ENCODE results near the gene COX19.

The COX19 gene

DNA sequence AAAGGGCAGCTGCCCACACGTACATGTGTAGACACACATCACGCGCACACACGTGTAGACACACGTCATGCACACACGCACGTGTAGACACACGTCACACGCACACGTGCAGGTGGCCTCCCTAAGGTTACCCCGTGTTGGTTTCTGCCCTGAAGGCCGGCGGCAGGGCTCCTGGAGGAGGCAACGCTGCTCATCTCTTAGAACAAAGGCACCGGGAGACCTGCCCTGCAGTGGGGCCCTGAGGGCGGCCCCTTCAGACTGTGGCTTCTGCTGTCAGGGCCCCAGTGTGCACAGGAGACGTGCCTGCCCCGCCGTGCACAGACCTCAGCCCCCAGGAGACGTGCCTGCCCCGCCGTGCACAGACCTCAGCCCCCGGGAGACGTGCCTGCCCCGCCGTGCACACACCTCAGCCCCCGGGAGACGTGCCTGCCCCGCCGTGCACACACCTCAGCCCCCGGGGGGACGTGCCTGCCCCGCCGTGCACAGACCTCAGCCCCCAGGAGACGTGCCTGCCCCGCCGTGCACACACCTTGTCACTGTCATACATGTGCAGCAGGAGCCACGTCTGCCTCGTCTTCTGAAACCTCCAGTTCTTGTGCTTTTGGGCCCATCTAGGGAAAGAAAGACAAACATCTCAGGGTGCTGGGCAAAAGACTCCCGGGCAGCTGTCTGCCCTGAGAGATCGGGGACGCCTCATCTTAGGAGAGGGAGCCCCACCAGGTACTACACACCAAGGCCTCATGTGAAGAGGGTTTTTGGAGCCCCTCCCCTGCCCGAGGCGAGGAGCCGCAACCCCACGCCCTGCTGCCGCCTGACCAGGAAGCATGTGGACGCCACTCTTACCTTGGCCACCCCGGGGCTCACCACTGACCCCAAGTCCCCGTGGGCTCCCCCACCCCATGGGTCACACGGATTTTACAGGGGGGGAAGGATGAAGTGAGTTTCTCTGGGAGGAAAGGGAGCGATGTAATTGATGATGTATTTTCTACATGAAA lies 24.9 kb upstream of the COX19 start:
- Histone ChIP-seq H3K4me1 (ENCODE audit: control insufficient read depth in 2 of 2, insufficient read depth in 2 of 2, low read length in 2 of 2) (peaks cover 0 to 12% of the 10 kb centered on the region in 2 donors), H3K27me3 (ENCODE audit: control insufficient read depth in 2 of 2, insufficient read depth in 2 of 2, low read length in 2 of 2) (no peaks in the 10 kb centered on the region), H3K27ac (ENCODE audit: low read depth in 2 of 2, low read length in 2 of 2) (no peak overlapping the region), H3K9ac (ENCODE audit: low read depth in 1 of 2, low read length in 2 of 2) (no peak overlapping the region), H3K36me3 (ENCODE audit: control insufficient read depth in 2 of 2, insufficient read depth in 2 of 2, low read length in 2 of 2) (peaks cover 3 to 4% of the 10 kb centered on the region in 2 donors), H3K9me3 (ENCODE audit: control insufficient read depth in 2 of 2, low read length in 2 of 2) (no peaks in the 10 kb centered on the region), H3K4me3 (ENCODE audit: low read length in 2 of 2) (no peak overlapping the region)

DNA sequence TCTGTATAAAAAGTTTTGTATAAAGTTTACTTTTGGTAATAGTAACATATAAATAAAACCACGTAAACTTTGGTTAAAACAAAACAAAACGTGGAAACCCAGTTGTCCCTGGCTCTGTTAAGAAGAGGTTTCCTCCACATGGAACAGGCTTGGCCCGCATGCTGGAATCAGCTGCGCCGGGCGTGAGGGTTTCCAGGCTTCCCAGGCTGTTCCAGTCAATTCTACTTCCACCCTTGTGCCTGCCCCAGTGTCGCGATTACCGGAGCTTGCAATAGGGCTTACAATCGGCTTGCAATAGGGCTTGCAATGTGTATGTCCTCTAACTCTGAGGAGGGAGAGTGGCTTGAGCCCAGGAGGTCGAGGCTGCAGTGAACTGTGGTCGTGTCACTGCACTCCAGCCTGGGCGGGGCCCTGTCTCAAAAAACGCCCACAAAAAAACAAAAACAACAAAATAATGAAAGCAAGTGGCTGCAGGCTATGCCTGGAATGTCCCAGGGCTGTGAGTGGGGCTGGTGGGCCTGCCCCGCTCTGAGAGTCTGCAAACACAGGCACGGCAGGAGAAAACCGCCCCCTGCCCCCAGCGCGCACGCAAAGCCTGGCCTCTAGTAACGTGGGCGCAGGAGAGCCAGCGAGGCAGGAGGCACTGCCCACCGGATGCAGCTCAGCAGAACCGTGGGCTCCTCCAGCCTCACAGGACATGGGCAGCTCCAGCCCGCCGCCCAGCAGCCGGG lies 24.0 kb upstream of the COX19 start:
- Histone ChIP-seq H3K36me3 (ENCODE audit: control insufficient read depth in 2 of 2, insufficient read depth in 2 of 2, low read length in 2 of 2) (peaks cover 3 to 4% of the 10 kb centered on the region in 2 donors), H3K27ac (ENCODE audit: low read depth in 2 of 2, low read length in 2 of 2) (no peak overlapping the region), H3K4me1 (ENCODE audit: control insufficient read depth in 2 of 2, insufficient read depth in 2 of 2, low read length in 2 of 2) (peaks cover 0 to 12% of the 10 kb centered on the region in 2 donors), H3K9me3 (ENCODE audit: control insufficient read depth in 2 of 2, low read length in 2 of 2) (no peaks in the 10 kb centered on the region), H3K9ac (ENCODE audit: low read depth in 1 of 2, low read length in 2 of 2) (no peak overlapping the region), H3K27me3 (ENCODE audit: control insufficient read depth in 2 of 2, insufficient read depth in 2 of 2, low read length in 2 of 2) (no peaks in the 10 kb centered on the region), H3K4me3 (ENCODE audit: low read length in 2 of 2) (no peak overlapping the region)

DNA sequence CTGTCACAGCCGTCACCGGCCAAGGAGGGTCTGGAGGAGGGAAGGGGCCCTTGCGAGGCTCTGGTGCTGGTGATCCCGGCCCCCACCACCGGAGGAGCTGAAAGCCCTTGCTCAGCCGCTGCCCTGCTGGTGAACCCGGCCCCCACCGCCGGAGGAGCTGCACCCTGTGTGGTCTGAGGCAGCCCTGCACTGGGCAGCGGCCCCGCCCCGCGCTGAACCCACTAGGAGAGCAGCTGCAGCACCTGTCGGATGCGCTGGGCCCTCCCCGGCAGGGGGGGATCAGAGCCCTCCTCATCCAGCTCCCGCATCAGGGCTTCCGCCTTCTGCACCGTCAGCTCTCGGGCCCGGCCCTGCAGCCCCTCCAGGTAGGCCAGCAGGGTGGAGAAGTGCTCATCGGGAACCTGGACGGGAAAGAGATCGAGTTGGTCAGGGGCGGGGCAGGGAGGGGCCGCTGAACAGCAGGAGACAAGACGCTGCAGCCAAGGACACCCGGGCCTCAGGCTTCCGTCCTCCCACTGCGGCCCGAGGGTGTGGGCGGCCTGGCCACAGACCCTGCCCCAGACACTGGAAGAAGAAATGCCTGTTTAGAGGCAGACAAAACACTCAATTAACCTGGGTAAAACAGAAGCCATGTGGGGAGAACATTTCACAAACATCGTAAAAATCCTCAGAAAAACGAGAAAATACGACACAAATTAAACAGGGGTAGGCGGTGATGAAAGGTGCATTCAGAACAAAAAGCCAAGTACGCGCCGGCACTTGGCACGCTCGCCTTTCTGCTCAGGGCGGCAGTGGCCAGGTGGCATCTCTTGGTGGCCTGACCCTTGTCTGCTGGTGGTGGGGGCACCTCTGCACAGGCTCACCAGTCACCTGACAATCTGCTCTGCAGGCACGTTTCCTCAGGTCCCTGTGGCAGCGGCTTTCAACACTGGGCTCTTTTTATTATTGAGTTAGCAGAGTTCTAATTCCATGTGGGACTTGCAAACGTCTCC lies 22.4 kb upstream of the COX19 start:
- no peak overlapping the region for H3K27ac ChIP-seq (ENCODE audit: low read depth in 2 of 2, low read length in 2 of 2)
- no peak overlapping the region for H3K9ac ChIP-seq (ENCODE audit: low read depth in 1 of 2, low read length in 2 of 2)
- H3K9me3 ChIP-seq (ENCODE audit: control insufficient read depth in 2 of 2, low read length in 2 of 2): no peaks in the 10 kb centered on the region
- H3K4me1 ChIP-seq (ENCODE audit: control insufficient read depth in 2 of 2, insufficient read depth in 2 of 2, low read length in 2 of 2): peaks cover 4 to 12% of the 10 kb centered on the region in 2 donors
- no peak overlapping the region for H3K4me3 ChIP-seq (ENCODE audit: low read length in 2 of 2)
- no peaks in the 10 kb centered on the region for H3K27me3 ChIP-seq (ENCODE audit: control insufficient read depth in 2 of 2, insufficient read depth in 2 of 2, low read length in 2 of 2)
- peaks cover 3 to 4% of the 10 kb centered on the region in 2 donors for H3K36me3 ChIP-seq (ENCODE audit: control insufficient read depth in 2 of 2, insufficient read depth in 2 of 2, low read length in 2 of 2)

DNA sequence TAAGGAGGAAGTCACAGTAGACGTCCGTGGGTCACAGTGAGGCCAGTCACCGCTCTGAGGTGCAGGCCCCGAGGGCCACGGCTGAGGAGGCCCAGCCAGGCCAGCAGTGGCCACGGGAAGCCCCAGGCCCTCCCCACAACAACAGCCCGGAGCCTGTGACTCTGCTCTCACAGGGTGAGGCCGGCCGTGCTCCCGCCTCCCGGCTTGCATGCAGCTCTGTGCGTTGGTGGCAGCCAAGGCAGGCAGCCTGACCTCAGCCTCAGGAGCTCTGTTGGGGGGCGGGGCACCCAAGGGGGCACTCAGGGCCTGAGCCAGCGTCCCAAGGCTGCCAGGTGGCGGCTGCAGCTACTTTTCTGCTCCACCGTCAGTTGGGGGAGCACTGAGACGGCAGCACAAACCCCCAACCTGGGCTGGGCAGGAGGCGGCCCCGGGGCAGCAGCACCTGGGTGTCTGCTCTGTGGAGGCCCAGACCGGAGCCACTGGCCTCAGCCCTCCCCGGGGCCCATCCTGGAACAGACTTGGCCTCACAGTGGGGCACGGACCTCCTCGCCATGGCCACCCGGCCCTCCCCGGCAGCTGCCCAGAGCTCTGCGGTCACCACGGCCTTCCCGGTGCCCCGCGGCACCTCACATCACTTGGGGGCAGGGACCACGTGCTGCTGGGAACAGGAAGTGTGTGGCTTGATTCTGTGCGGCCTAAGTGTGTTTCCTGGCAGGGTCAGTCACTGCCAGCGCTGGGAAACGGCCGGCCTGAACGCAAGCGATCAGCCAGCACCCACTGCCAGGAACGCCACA lies 20.9 kb upstream of the COX19 start:
- Histone ChIP-seq H3K4me1 (ENCODE audit: control insufficient read depth in 2 of 2, insufficient read depth in 2 of 2, low read length in 2 of 2) (peaks cover 4 to 12% of the 10 kb centered on the region in 2 donors), H3K27ac (ENCODE audit: low read depth in 2 of 2, low read length in 2 of 2) (no peak overlapping the region), H3K9me3 (ENCODE audit: control insufficient read depth in 2 of 2, low read length in 2 of 2) (no peaks in the 10 kb centered on the region), H3K27me3 (ENCODE audit: control insufficient read depth in 2 of 2, insufficient read depth in 2 of 2, low read length in 2 of 2) (peaks cover 0 to 3% of the 10 kb centered on the region in 2 donors), H3K36me3 (ENCODE audit: control insufficient read depth in 2 of 2, insufficient read depth in 2 of 2, low read length in 2 of 2) (peaks cover 3 to 4% of the 10 kb centered on the region in 2 donors), H3K4me3 (ENCODE audit: low read length in 2 of 2) (no peak overlapping the region), H3K9ac (ENCODE audit: low read depth in 1 of 2, low read length in 2 of 2) (no peak overlapping the region)

DNA sequence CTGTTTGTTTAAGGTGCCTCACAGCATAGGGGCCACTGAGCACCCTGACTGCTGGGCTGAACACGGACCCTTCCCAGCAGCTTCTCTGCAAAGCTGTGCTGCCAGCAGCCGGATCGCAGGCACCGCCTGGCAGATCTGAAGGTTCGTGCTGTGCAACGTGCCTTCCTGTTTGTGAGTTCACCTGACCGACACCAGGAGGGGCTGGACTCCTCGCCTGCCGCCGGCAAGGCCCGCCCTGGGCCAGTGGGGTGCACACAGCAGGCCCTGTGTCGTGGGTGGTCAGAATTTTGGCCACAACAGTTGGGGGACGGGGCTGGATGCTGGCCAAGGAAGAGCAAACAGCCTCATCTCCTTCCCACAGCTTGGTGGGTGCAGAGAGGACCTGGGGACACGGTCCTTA lies 20.2 kb upstream of the COX19 start:
- no peak overlapping the region for H3K9ac ChIP-seq (ENCODE audit: low read depth in 1 of 2, low read length in 2 of 2)
- peaks cover 4 to 12% of the 10 kb centered on the region in 2 donors for H3K4me1 ChIP-seq (ENCODE audit: control insufficient read depth in 2 of 2, insufficient read depth in 2 of 2, low read length in 2 of 2)
- no peaks in the 10 kb centered on the region for H3K9me3 ChIP-seq (ENCODE audit: control insufficient read depth in 2 of 2, low read length in 2 of 2)
- peaks cover 0 to 3% of the 10 kb centered on the region in 2 donors for H3K27me3 ChIP-seq (ENCODE audit: control insufficient read depth in 2 of 2, insufficient read depth in 2 of 2, low read length in 2 of 2)
- H3K27ac ChIP-seq (ENCODE audit: low read depth in 2 of 2, low read length in 2 of 2): no peak overlapping the region
- H3K4me3 ChIP-seq (ENCODE audit: low read length in 2 of 2): no peak overlapping the region
- peaks cover 3 to 4% of the 10 kb centered on the region in 2 donors for H3K36me3 ChIP-seq (ENCODE audit: control insufficient read depth in 2 of 2, insufficient read depth in 2 of 2, low read length in 2 of 2)

DNA sequence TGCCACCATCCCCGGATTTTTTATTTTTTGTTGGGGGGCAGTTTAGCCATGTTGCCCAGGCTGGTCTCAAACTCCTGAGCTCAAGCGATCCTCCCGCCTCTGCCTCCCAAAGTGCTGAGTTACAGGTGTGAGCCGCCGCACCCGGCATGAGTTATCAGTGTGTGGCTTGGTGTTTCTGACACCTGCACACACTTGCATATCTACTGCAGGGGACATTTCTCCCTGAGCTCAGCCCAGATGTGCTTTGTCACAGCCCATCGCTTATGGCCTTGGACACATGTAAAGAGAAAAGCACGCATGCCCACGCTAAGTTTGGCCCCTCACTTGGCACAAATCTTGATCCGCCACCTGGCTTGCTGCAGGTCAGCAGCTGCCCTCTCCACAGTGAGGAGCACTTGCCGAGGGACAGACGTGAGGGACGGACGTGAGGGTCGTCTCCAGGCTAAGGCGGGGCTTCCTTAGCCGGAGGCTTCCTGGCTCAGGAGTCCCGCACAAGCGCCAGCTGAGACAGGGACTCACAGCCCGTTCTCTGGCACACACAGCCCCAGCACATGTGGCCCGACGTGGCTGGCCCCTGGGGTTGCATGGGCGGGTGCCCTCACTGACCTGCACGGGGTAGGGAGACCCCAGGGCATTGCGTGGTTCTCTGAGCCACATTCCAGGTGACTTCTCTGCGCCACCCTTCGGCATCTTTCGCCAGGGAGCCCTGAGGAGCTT lies 19.4 kb upstream of the COX19 start:
- no peaks in the 10 kb centered on the region for H3K9me3 ChIP-seq (ENCODE audit: control insufficient read depth in 2 of 2, low read length in 2 of 2)
- H3K4me1 ChIP-seq (ENCODE audit: control insufficient read depth in 2 of 2, insufficient read depth in 2 of 2, low read length in 2 of 2): peaks cover 4 to 12% of the 10 kb centered on the region in 2 donors
- H3K36me3 ChIP-seq (ENCODE audit: control insufficient read depth in 2 of 2, insufficient read depth in 2 of 2, low read length in 2 of 2): peaks cover 3 to 4% of the 10 kb centered on the region in 2 donors
- H3K4me3 ChIP-seq (ENCODE audit: low read length in 2 of 2): no peak overlapping the region
- no peak overlapping the region for H3K27ac ChIP-seq (ENCODE audit: low read depth in 2 of 2, low read length in 2 of 2)
- H3K27me3 ChIP-seq (ENCODE audit: control insufficient read depth in 2 of 2, insufficient read depth in 2 of 2, low read length in 2 of 2): peaks cover 0 to 3% of the 10 kb centered on the region in 2 donors
- no peak overlapping the region for H3K9ac ChIP-seq (ENCODE audit: low read depth in 1 of 2, low read length in 2 of 2)

DNA sequence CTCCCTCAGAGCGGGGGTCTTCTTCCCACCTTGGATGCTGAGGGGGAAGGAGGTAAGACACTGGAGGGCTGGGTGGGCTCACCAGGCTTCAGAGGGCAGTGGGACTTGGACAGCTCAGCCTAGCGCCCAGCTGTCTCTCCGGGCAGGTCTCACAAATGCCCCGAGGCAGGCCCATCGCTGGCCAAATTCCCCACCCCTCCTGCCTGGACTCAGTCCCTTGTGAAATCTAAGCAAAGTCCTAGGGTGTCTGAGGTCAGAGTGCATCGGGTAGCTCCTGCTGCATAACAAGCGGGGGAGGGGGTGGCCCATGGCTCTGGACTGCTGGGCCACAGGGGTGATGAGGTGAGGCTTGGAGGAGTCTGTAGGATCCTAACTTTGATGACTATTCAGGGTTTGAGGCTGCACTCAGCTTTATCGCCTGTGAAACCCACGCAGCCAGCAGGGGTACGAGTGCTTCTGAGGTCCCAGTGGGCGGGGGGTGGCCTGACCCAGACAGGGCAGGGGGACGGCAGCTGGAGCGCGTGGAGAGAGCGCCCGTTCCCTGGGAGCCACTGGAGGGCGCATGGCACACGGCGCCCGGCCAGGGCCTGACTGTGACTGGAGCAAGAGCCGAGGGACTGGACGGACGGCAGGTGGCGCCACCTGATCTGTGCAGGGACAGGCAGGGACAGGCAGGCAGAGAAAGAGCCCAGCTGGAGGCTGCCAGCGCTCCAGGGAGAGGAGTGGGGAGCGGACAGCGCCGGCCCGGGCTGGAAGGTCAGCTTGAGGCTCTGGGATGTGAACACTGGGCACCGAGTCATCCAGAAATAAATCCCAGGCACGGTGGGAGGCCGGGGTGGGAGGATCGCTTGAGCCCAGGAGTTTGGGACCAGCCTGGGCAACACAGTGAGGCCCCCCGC lies 17.6 kb upstream of the COX19 start:
- H3K9ac ChIP-seq (ENCODE audit: low read depth in 1 of 2, low read length in 2 of 2): no peak overlapping the region
- peaks cover 3 to 4% of the 10 kb centered on the region in 2 donors for H3K36me3 ChIP-seq (ENCODE audit: control insufficient read depth in 2 of 2, insufficient read depth in 2 of 2, low read length in 2 of 2)
- no peaks in the 10 kb centered on the region for H3K9me3 ChIP-seq (ENCODE audit: control insufficient read depth in 2 of 2, low read length in 2 of 2)
- H3K27me3 ChIP-seq (ENCODE audit: control insufficient read depth in 2 of 2, insufficient read depth in 2 of 2, low read length in 2 of 2): peaks cover 0 to 3% of the 10 kb centered on the region in 2 donors
- H3K27ac ChIP-seq (ENCODE audit: low read depth in 2 of 2, low read length in 2 of 2): no peak overlapping the region
- peaks cover 8 to 9% of the 10 kb centered on the region in 2 donors for H3K4me1 ChIP-seq (ENCODE audit: control insufficient read depth in 2 of 2, insufficient read depth in 2 of 2, low read length in 2 of 2)
- H3K4me3 ChIP-seq (ENCODE audit: low read length in 2 of 2): no peak overlapping the region

Measured in mucosa of rectum (tissue), 2 donors.